DOHH2 (cell line): ENCODE results near the gene C19orf33.

ENCODE experiments used
- H3F3A ChIP-seq: fragments of 200-600 bp; sonication (generic), shearing (Covaris generic); 2 replicates; pipeline ENCODE4 v1.6.0; 2016; ENCODE audit warnings: antibody characterized with exemption, mild to moderate bottlenecking; ENCODE audit not compliant: control insufficient read depth, insufficient read depth
- H3K27ac ChIP-seq: fragments of 200-600 bp; sonication (generic); 2 replicates; pipeline ENCODE4 v1.5.1; 2014; ENCODE audit warnings: low read depth, mild to moderate bottlenecking, low read length, moderate library complexity
- H3K27me3 ChIP-seq: fragments of 200-600 bp; sonication (generic); 2 replicates; pipeline ENCODE4 v1.6.1; 2014; ENCODE audit warnings: mild to moderate bottlenecking, low read length, mixed read lengths; ENCODE audit not compliant: control insufficient read depth
- H3K36me3 ChIP-seq: fragments of 200-600 bp; sonication (generic); 2 replicates; pipeline ENCODE4 v1.6.1; 2014; ENCODE audit warnings: mild to moderate bottlenecking, low read length, moderate library complexity, mixed read lengths; ENCODE audit not compliant: control insufficient read depth
- H3K4me1 ChIP-seq: fragments of 200-600 bp; sonication (generic); 2 replicates; pipeline ENCODE4 v1.6.1; 2014; ENCODE audit warnings: mild to moderate bottlenecking, low read length, mixed read lengths; ENCODE audit not compliant: control insufficient read depth
- H3K4me2 ChIP-seq: fragments of 200-600 bp; sonication (generic); 2 replicates; pipeline ENCODE4 v1.6.0; 2014; ENCODE audit warnings: mild to moderate bottlenecking, low read length, moderate library complexity
- H3K4me3 ChIP-seq: fragments of 200-600 bp; sonication (generic); 2 replicates; pipeline ENCODE4 v1.5.1; 2014; ENCODE audit warnings: mild to moderate bottlenecking, low read length, mixed read lengths
- H3K79me2 ChIP-seq: fragments of 200-600 bp; sonication (generic); 2 replicates; pipeline ENCODE4 v1.6.1; 2014; ENCODE audit warnings: mild to moderate bottlenecking, low read length, mixed read lengths; ENCODE audit not compliant: control insufficient read depth
- H3K9me2 ChIP-seq: fragments of 200-600 bp; sonication (generic); replicated peaks from 2 replicates; pipeline ENCODE4 v1.6.1; 2014; ENCODE audit warnings: mild to moderate bottlenecking, low read length, mixed read lengths; ENCODE audit not compliant: control insufficient read depth
- H3K9me3 ChIP-seq: fragments of 200-600 bp; sonication (generic); 2 replicates; pipeline ENCODE4 v1.6.1; 2014; ENCODE audit warnings: antibody characterized with exemption, low read length, mixed read lengths; ENCODE audit not compliant: control insufficient read depth, insufficient read depth
- H4K20me1 ChIP-seq: fragments of 200-600 bp; sonication (generic); 2 replicates; pipeline ENCODE4 v1.6.0; 2014; ENCODE audit warnings: low read depth, mild to moderate bottlenecking, antibody characterized with exemption, low read length, moderate library complexity; ENCODE audit not compliant: control insufficient read depth, insufficient read depth
- EZH2phosphoT487 ChIP-seq: fragments of 200-600 bp; sonication (generic); IDR thresholded peaks from 2 replicates; pipeline ENCODE4 v1.6.1; 2017; ENCODE audit warnings: borderline replicate concordance, mild to moderate bottlenecking, antibody characterized with exemption, low read length, moderate library complexity, mixed read lengths
- TF ChIP-seq, protein P1 (sequence below): fragments of 200-600 bp; sonication (generic); IDR thresholded peaks from one replicate; pipeline ENCODE4 v1.5.1; 2014; ENCODE audit warnings: antibody characterized with exemption, mild to moderate bottlenecking, low read depth, low read length; ENCODE audit not compliant: poor library complexity, severe bottlenecking

The C19orf33 gene

DNA sequence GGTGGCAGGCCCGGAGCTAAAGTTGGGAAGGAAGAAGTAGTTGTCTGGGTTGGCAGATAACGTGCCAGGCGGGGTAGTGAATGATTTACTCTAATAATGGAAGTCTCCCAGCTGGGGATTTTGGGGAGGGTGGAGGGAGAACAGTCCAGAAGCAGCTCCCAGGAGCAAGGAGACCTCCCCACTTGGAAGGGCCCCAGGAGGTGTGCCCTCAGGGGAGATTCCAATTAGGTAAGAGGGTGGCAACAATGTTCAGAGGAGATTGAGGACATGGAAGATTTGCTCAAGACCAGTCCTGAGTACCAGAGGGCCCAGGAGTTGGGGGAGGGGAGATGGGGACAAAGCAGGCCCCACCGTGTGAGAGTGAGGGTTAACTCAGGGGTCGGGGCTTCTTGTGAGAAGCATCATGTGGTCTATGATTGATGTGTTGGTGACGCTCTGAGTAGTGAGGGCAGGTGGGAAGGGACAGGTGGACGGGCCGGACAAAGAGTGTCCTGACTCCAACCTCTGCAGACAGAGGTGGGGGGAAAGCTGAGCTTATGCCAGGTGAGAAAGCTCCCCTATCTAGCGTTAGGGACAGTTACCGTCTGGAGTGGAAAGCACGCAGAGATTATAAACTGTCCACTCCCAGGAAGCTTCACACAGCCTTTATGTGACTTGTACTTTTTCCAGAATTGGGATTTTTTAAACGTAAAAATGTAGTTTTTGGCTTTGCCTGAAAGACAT, 36.1 kb upstream of the C19orf33 start:
- Histone ChIP-seq H3K9me2 (no peaks in the 10 kb centered on the region), H3K9me3 (no peaks in the 10 kb centered on the region), H3K27ac (no peak overlapping the region), H3K27me3 (peaks cover 5% of the 10 kb centered on the region), H3K4me1 (peaks cover 24% of the 10 kb centered on the region), H4K20me1 (no peaks in the 10 kb centered on the region), H3F3A (peaks cover 6% of the 10 kb centered on the region), H3K36me3 (no peaks in the 10 kb centered on the region), H3K4me2 (no peak overlapping the region), H3K4me3 (no peak overlapping the region), H3K79me2 (no peaks in the 10 kb centered on the region)
- TF ChIP-seq, protein P1, sequence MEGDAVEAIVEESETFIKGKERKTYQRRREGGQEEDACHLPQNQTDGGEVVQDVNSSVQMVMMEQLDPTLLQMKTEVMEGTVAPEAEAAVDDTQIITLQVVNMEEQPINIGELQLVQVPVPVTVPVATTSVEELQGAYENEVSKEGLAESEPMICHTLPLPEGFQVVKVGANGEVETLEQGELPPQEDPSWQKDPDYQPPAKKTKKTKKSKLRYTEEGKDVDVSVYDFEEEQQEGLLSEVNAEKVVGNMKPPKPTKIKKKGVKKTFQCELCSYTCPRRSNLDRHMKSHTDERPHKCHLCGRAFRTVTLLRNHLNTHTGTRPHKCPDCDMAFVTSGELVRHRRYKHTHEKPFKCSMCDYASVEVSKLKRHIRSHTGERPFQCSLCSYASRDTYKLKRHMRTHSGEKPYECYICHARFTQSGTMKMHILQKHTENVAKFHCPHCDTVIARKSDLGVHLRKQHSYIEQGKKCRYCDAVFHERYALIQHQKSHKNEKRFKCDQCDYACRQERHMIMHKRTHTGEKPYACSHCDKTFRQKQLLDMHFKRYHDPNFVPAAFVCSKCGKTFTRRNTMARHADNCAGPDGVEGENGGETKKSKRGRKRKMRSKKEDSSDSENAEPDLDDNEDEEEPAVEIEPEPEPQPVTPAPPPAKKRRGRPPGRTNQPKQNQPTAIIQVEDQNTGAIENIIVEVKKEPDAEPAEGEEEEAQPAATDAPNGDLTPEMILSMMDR = no peak
- TF ChIP-seq EZH2phosphoT487 = no peak

DNA sequence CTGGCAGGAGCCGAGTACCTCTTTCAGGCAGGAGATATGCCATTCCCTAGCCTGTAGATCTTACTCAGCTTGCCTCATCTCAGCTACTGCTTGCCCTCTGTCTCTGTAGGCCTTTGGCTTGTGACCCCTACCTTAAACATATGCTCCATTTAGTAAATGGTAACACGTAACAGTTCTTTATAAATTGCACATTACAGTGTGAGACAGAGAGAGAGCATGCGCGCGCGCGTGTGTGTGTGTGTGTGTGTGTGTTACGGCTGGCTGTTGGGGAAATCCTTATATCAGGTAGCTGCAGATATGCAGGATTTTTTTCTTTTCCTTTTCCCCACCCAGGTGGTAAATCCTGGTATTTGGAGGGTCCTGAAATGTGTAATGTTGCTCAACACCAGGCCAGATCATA, 35.5 kb upstream of the C19orf33 start:
- Histone ChIP-seq H3K27me3 (peaks cover 5% of the 10 kb centered on the region), H3K79me2 (no peaks in the 10 kb centered on the region), H3K4me1 (peaks cover 23% of the 10 kb centered on the region), H4K20me1 (no peaks in the 10 kb centered on the region), H3K9me3 (no peaks in the 10 kb centered on the region), H3K9me2 (no peaks in the 10 kb centered on the region), H3K4me3 (no peak overlapping the region), H3F3A (peaks cover 6% of the 10 kb centered on the region), H3K4me2 (no peak overlapping the region), H3K36me3 (no peaks in the 10 kb centered on the region), H3K27ac (no peak overlapping the region)
- TF ChIP-seq EZH2phosphoT487 = no peak

DNA sequence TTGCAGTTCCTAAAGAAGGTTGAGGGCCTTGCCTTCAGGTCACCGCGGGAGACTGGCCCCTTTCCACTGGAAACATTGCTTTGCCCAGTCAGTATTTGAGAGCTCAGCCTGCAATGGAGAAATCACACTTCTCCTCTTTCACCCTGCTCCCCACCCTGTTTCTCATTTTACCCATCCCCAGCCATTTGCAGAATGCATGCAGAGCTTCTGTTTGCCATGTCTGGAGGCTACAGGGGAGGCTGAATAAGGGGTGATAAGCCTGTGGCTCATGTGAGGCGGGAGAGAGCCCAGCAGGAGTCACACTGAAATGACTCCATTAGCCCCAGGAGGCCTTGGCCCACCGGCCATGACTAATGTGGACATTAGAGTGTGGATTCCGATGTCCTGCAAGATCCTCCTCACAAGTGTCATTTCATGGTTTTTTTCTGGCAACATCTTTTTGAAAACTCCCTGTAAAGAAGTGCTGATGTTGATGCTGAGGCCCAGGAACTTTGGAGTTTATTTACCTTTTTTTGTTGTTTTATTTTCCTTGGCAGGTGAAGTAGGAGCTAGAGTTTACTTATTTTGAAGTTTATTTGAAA, 33.4 kb upstream of the C19orf33 start:
- TF ChIP-seq, protein P1 = no peak
- TF ChIP-seq EZH2phosphoT487 = no peak
- Histone ChIP-seq H3K9me3 (no peaks in the 10 kb centered on the region), H3K4me1 (peaks cover 3% of the 10 kb centered on the region), H3K36me3 (no peaks in the 10 kb centered on the region), H3K4me3 (no peak overlapping the region), H3F3A (no peaks in the 10 kb centered on the region), H3K4me2 (no peak overlapping the region), H3K27me3 (no peaks in the 10 kb centered on the region), H3K9me2 (no peaks in the 10 kb centered on the region), H4K20me1 (no peaks in the 10 kb centered on the region), H3K27ac (no peak overlapping the region), H3K79me2 (no peaks in the 10 kb centered on the region)

DNA sequence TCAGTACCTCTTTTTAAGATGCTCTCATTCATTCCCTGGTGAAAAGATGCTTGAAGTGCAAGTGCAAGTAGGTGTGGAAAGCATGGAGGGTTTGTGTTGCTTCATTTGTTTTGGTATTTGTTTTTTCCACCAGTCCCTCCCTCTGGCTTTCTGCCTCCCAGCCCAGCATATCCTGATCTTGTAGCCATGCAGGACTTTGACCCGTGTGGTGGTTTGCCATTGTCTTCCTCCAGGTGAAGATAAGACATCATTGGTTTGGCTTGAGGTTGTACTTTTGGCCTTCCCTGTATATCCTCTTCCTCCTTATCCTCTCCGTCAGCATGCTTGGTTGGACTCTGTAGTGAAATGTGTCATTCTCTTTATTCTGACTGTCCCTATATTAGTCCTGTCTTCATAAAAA, 30.6 kb upstream of the C19orf33 start:
- no peaks in the 10 kb centered on the region for H3F3A ChIP-seq
- H3K27ac ChIP-seq = no peak overlapping the region
- no peak overlapping the region for H3K4me2 ChIP-seq
- no peaks in the 10 kb centered on the region for H3K9me3 ChIP-seq
- H3K36me3 ChIP-seq = no peaks in the 10 kb centered on the region
- no peaks in the 10 kb centered on the region for H3K27me3 ChIP-seq
- H3K79me2 ChIP-seq = no peaks in the 10 kb centered on the region
- no peak for TF ChIP-seq EZH2phosphoT487
- TF ChIP-seq, protein P1 = no peak
- H3K4me1 ChIP-seq = no peaks in the 10 kb centered on the region
- no peak overlapping the region for H3K4me3 ChIP-seq
- no peaks in the 10 kb centered on the region for H3K9me2 ChIP-seq
- no peaks in the 10 kb centered on the region for H4K20me1 ChIP-seq
